Measurements from ENCODE around the gene ARL17A.
"Not testable (repeated sequence)": the region's sequence is repeated elsewhere in the genome, so short reads cannot be mapped to it uniquely, and the experiment has no call there.

ARL17A gene

DNA sequence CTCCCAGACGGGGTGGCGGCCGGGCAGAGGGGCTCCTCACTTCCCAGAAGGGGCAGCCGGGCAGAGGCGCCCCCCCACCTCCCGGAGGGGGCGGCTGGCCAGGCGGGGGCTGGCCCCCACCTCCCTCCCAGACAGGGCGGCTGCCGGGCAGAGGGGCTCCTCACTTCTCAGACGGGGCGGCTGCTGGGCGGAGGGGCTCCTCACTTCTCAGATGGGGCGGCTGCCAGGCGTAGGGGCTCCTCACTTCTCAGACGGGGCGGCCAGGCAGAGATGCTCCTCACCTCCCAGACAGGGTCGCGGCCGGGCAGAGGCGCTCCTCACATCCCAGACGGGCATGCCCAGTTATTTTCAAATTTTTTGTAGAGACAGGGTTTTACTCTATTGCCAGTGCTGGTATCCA is 44.8 kb downstream of the ARL17A start:
- not testable (repeated sequence) for DNase-seq

GRCh38 chr17:46512168-46512567 is 67.3 kb downstream of the ARL17A start, which contains the start of gene LRRC37A2:
Gene LRRC37A2, plus strand, starts transcription at chr17:46512468. Its CDS starts 245 bp downstream, at chr17:46512713.
- DNase-seq: not testable (repeated sequence)

DNA sequence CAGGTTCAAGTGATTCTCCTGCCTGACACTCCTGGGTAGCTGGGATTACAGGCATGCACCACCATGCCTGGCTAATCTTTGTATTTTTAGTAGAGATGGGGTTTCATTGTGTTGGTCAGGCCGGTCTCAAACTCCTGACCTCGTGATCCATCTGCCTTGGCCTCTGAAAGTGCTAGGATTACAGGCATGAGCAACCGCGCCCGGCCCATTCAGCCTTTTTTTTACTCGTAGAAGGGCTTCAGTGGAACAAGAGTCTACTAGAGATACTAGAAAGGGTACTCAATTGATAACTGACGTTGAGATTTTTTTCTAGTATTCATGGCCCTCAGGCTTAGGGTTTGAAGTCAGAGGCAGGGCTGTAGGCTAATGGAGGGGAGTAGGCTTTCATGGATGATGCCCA is 73.6 kb downstream of the ARL17A start:
- DNase-seq: not testable (repeated sequence)

DNA sequence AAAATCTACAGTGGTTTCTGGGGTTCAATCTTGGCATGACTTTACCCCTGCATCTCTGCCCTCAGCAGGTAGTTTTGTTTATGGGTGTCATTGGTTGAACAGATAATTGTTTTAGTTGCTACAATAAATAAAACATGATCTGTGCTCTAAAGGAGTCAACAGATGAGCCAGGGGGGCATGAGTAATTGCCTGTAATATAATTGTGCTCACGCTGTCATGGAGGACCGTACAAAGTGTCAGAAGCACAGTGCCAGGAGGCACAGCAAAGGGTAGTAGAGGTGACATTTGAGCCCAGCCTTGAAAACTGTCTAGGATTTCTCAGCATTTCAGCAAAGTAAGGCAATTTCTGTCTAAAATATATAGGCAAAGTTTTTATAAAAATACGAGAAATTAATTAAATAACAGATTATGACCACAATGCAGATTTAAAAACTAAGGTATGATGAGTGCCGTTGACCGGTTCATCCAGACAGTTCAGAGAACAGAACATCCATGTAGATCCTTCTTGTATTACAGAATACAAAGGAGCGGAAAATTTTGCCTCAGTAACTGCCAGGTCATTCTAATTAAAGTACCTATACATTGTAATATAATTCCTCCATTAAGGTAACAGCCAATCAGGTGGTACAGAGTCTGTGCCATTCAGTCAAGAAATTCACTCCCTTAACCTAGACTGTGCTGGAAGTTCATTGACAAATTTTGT is 79.9 kb downstream of the ARL17A start:
- not testable (repeated sequence) for DNase-seq

DNA sequence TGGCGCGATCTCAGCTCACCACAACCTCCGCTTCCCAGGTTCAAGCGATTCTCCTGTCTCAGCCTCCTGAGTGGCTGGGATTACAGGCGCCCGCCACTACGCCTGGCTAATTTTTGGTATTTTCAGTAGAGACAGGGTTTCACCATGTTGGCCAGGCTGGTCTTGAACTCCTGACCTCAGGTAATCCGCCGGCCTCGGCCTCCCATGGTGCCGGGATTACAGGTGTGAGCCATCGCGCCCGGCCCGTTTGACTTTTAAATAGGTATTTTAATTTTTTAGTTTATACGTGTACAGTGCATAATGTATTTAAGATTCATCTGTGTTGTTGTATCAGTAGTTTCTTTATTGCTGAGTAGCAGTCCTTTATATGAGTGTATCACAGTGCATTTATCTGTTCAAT is 87.5 kb downstream of the ARL17A start:
- DNase-seq: not testable (repeated sequence)

DNA sequence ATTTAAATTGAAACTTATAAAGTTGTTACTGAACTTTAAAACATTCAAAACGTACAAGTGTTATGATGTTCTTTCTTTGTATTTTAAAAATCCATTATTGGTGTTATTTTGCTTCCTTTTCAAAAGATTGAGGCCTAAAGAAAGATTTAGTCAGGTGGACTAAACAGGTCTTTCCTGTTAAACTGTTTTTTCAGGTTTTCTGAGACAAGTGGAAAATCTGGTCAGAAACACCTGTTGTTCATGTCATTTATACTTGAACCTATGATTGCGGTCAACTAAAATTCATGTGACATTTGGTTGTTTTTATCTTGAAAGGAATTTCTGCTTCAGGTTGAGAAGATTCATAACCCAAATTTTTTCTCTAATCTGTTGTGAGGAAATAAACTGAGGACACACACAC is 98.2 kb downstream of the ARL17A start:
- DNase-seq: not testable (repeated sequence)

DNA sequence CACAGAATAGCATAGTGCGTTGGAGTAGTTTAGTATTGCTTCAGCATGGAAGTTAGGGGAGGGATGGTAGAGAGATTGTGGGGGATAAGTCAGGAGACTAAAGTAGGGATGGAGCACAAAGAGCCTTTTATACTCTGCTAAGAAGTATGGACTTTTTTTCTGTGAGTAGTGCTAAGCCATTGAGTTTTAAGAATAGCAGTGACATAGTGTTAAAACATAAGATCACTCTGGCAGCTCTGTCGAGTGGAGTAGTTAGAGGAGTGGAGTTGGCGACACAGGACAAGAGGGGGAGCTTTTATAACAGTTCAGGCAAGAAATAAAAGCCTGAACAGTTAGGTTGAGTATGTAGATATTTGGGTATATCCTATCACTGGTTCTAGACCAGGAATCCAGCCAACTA is 100.7 kb downstream of the ARL17A start:
- not testable (repeated sequence) for DNase-seq

GRCh38 chr17:46475583-46475982 is 103.9 kb downstream of the ARL17A start:
- not testable (repeated sequence) for DNase-seq

DNA sequence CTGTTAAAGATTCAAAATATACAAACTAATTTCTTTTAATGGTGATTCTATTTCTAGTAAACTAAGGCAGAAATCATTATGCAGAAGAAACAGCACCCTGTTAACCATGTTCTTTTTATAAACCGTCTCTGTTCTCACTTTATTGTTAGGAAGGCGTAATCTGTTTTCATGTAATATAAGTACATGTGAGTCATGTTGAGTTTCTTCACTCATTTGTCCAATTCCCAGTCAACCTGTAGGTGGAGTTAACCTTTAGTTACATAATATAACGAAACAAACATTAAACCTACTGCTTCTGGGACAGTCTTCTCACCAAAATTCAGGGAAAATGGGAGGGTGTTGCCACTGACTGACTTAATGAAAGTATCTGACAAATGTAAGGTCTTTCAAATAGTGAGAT is 105.0 kb downstream of the ARL17A start:
- not testable (repeated sequence) for DNase-seq

- not testable (repeated sequence) for DNase-seq
These were observed 111.9 kb downstream of the ARL17A start for GRCh38 chr17:46467618-46468017.
